Astrocyte of the spinal cord (primary cell): ENCODE results near the gene ATAD3C.

Experiments used
- DNase-seq: peaks from one replicate; pipeline ENCODE4 v3.0.0; 2011; ENCODE audit warnings: low read depth, low spot score
- H3K4me3 ChIP-seq: 2 replicates; pipeline ENCODE4 v1.5.1; 2011; ENCODE audit warnings: low read depth, mild to moderate bottlenecking, low read length, moderate library complexity
- CTCF ChIP-seq: IDR thresholded peaks from 2 replicates; pipeline ENCODE4 v1.5.1; 2012; ENCODE audit warnings: low read depth, mild to moderate bottlenecking, low read length, inconsistent platforms
- in situ Hi-C: cut with HindIII; loops from 2 replicates; pipeline ENCODE4 v1.10.0; 2017; ENCODE audit warnings: low sequenced_read_pairs

Gene ATAD3C

GRCh38 chr1:1430114-1430982 lies 19.1 kb upstream of the ATAD3C start:
- peak; percentile 10 for TF ChIP-seq CTCF
- peak; percentile 67 for DNase-seq
- in situ Hi-C loops, result no loop called here
- no peak overlapping the region for H3K4me3 ChIP-seq

- no peak overlapping the region for H3K4me3 ChIP-seq
- TF ChIP-seq CTCF, result no peak
- in situ Hi-C loops, result no loop called here
- DNase-seq, result no peak
These were observed 18.3 kb upstream of the ATAD3C start for GRCh38 chr1:1430992-1431844.

- no peak for DNase-seq
- in situ Hi-C loops, result no loop called here
- H3K4me3 ChIP-seq, result no peak overlapping the region
- TF ChIP-seq CTCF, result no peak
These were observed 17.6 kb upstream of the ATAD3C start for GRCh38 chr1:1431845-1432273.

- DNase-seq, result no peak
- no peak for TF ChIP-seq CTCF
- in situ Hi-C loops, result no loop called here
- H3K4me3 ChIP-seq, result no peak overlapping the region
These were observed 17.1 kb upstream of the ATAD3C start for GRCh38 chr1:1432274-1432950.

GRCh38 chr1:1432951-1433803 lies 16.3 kb upstream of the ATAD3C start:
- no peak for DNase-seq
- TF ChIP-seq CTCF, result no peak
- no peak overlapping the region for H3K4me3 ChIP-seq
- in situ Hi-C loops, result no loop called here

- TF ChIP-seq CTCF, result no peak
- in situ Hi-C loops, result no loop called here
- H3K4me3 ChIP-seq, result no peak overlapping the region
- peak; percentile 73 for DNase-seq
These were observed 15.7 kb upstream of the ATAD3C start for GRCh38 chr1:1433804-1434130.
